ENCODE data around the gene C3orf18. TPM values are rescaled to one million over a fixed set of nuclear protein-coding genes. Genes with fewer than 3 reads are reported as not detected.

Gene C3orf18
- polyA plus RNA-seq (ENCODE audit: insufficient read length in 10 of 10): 10 to 100 TPM; 13.1 to 21.5 (median 16.8) TPM
- long read RNA-seq, donor 1, partial matches to known transcripts: 0 of 3 reads
- long read RNA-seq, donor 1, other reads (novel, unspliced or antisense): 0 of 3 reads
- long read RNA-seq, donor 2, partial matches to known transcripts: 0 of 1 reads
- long read RNA-seq, donor 2, other reads (novel, unspliced or antisense): 0 of 1 reads
- long read RNA-seq, donor 3: 0 reads
- long read RNA-seq, donor 4, partial matches to known transcripts: 0 of 6 reads
- long read RNA-seq, donor 4, other reads (novel, unspliced or antisense): 0 of 6 reads
- long read RNA-seq, donor 5, partial matches to known transcripts: 0 of 4 reads
- long read RNA-seq, donor 5, other reads (novel, unspliced or antisense): 0 of 4 reads
- long read RNA-seq, donor 6, transcript C3orf18-210 (4 exons, 788 nt): major isoform, 5 of 5 reads
- long read RNA-seq, donor 6, partial matches to known transcripts: 0 of 5 reads
- long read RNA-seq, donor 6, other reads (novel, unspliced or antisense): 0 of 5 reads
- long read RNA-seq, donor 7, partial matches to known transcripts: 0 of 4 reads
- long read RNA-seq, donor 7, other reads (novel, unspliced or antisense): 0 of 4 reads
- long read RNA-seq, donor 8, partial matches to known transcripts: 12 of 14 reads
- long read RNA-seq, donor 8, other reads (novel, unspliced or antisense): 0 of 14 reads
- long read RNA-seq, donor 9: 0 reads

- peak; percentile 88 to 96 (median 92) for DNase-seq
Measured at GRCh38 chr3:50567386-50568167, at the start of gene C3orf18. Gene C3orf18 (minus strand): TSS chr3:50567747. CDS start chr3:50565699, 2,048 bp downstream.

DNA sequence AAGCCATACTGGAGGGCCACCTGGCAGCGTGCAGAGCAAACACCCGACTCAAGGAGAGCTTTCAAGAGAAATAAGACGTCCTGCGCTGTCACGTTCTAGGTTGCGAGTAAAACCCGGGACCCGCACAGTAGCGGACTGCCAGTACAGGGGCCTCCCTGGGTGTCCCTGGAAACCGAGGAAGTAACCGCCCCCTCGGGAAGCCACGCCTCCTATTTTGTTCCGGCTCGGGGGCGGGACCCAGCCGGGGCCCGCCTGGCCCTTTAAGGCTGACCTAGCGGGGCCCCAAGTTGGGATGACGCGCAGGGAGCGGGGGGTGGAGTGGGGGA, 49.2 kb upstream of the C3orf18 start:
- peak; percentile 90 to 94 (median 92) for DNase-seq

GRCh38 chr3:50616003-50616769, 48.6 kb upstream of the C3orf18 start:
- peak; percentile 75 to 93 (median 88) for DNase-seq

DNA sequence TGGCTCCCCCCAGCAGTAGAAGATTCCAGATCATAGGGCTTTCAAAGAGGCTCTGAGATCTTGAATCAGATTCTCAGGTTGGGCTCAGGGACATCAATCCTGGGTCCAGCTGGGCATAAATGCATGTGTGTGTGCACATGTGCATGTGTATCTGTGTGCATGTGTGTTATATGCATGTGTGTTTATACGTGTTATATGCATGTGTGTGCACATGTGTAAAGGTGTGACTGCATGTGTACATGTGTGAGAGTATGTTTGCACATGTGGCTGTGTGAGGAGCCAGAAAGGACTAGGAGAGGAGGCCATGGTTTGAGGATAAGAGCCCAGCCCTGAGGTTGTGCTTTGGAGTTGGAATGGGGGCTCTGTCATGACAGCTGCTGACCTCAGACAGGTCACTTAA, 47.6 kb upstream of the C3orf18 start:
- DNase-seq: no peak

DNA sequence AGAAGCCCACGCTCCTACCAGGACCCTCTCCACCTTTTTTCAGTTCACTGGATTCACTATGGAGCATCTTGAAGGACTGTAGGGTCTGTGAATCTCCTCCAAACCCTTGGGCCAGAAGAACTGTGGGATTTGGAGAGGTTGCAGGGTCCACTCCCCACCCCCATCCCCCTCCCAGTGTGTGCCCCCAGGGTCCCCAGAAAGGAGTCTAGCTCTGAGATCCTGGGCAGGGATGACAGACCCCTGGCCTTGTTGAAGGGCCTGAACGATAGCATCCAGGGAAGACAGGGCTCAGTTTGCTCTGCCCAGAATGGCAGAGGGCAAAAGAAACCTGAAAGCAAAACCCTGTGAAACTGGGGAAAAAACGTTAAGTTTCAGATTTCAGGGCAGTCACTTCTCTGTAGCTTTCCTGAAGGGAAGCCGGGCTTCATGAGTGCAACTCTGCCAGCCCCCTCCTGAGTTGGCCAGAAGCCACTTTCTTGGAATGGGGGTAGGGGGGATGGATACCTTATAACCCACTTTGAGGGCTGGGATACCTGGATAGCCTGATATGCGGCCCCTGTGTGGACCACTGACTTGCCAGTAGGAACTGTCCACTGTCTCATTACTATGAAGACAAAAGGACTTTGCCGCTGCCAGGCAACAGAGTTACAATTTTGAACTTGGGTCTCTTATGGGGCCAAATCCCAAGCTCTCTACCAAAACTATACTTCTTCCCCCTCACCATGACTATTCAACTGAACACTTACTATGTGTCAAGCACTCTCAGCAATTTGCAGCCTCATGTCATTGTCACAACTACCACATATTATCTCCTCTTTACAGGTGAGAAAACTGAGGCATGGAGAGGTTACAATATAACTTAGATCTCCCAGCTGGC, 45.7 kb upstream of the C3orf18 start:
- no peak for DNase-seq

DNA sequence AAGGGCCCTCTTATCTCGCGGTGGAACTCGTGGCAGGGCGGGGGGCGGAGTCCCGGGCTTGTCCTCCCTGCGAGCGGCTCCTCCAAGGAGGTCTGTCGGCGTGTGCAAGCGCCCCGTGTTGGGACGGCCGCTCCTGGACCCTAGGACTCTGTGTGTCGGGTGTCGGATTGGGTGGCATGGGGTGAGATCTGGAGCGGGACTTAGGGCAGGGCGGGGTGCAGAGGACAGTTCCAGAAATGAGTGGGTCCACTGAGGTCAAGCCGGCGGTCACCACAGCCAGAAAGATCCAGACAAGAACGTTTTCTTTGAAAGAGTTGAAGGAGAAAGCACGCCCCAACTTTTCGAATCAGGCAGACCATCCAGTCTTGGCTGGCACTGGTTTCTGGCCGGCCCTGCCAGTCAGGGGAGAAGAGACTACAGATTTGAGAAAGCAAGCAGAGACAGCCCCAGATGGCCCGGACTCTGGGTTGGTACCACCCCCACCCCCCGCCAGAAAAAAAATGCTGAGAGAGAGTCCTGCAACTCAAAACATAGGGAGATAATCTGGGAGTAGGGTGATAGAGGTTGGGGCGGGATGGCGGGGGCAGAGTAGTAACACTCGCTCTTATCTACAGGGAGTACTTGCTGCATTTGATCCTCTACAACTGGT, 44.8 kb upstream of the C3orf18 start:
- DNase-seq: no peak

GRCh38 chr3:50611464-50612233, 44.1 kb upstream of the C3orf18 start, which contains the start of gene CISH:
Gene CISH (minus strand): TSS chr3:50611774. CDS start chr3:50611650, 124 bp downstream.
- peak; percentile 97 to 99 (median 98) for DNase-seq

DNA sequence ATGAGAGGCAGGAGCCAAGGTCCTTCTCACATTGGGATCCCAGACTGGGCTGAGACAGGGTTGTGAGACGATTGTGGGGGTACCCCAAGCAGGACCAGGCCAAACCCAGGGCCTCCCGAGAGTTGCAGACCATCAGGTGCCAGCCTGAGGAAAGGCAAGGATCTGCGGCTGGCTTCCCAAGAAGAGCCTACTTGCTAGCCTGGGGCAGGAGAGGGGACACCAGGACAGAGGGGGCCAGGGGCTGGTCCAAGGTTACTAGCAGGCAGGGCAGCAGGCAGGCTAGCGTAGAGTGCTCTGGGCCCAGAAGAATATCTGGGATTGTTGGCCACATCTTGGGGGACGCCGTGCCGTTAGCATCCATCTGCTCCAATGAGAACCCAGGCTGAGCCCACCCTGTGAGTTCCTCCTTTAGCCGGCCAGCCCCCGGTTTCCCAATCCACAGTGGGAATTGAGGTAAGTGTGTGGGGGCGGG, 43.5 kb upstream of the C3orf18 start:
- DNase-seq: no peak

GRCh38 chr3:50610181-50610971, 42.8 kb upstream of the C3orf18 start:
- DNase-seq: peak in 1 of 3 donors; percentile 41

GRCh38 chr3:50609763-50610085, 42.2 kb upstream of the C3orf18 start:
- no peak for DNase-seq

- DNase-seq: no peak
Measured at GRCh38 chr3:50609071-50609762, 41.7 kb upstream of the C3orf18 start.

DNA sequence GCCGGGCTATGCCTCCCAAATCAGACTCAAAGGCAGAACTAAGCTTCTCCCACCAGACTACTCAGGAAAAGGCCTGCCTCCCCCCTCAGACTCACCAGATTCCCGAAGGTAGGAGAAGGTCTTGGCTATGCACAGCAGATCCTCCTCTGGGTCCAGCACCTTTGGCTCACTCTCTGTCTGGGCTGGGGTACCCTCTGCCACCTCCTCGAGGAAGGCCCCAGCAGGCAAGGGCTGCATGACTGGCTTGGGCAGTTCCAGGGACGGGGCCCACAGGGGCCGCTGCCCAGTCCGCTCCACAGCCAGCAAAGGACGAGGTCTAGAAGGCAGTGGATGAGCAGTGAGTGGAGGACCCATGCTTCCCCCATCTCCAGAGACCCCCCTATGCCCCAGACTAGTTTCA, 40.7 kb upstream of the C3orf18 start:
- DNase-seq: no peak

GRCh38 chr3:50607271-50608091, 39.9 kb upstream of the C3orf18 start:
- DNase-seq: no peak

- no peak for DNase-seq
Measured at GRCh38 chr3:50606596-50606995, 39.0 kb upstream of the C3orf18 start.

GRCh38 chr3:50605901-50606326, 38.4 kb upstream of the C3orf18 start:
- DNase-seq: no peak
